ENCODE data around the gene CLPX.

The CLPX gene

DNA sequence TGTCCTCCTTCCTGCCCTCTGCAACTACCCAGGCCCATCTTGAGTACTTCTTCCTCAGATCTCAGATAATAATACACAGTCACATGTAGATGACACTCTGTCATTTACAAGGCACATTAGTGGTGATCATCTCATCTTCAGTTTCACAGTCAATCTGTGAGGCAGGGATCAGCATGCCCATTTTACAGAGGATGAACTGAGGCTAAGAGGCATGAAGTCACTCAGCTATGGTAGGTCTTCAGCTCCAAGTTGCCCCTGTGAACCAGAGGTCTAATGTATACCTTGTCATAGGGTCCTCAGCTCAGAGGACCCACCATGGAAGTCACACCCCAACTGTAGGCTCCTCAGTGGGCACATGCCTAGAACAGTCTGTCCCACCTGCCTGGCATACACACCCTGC is 30.4 kb upstream of the CLPX start:
- DNase-seq = no peak
- Histone ChIP-seq H3K9me3 (ENCODE audit: severe bottlenecking) (no peaks in the 10 kb centered on the region), H3K4me3 (ENCODE audit: low read depth, low read length) (no peak overlapping the region), H3K27me3 (ENCODE audit: insufficient read depth, low read depth, severe bottlenecking) (no peaks in the 10 kb centered on the region), H3K36me3 (no peaks in the 10 kb centered on the region), H3K27ac (no peak overlapping the region)
- TF ChIP-seq, protein P1, sequence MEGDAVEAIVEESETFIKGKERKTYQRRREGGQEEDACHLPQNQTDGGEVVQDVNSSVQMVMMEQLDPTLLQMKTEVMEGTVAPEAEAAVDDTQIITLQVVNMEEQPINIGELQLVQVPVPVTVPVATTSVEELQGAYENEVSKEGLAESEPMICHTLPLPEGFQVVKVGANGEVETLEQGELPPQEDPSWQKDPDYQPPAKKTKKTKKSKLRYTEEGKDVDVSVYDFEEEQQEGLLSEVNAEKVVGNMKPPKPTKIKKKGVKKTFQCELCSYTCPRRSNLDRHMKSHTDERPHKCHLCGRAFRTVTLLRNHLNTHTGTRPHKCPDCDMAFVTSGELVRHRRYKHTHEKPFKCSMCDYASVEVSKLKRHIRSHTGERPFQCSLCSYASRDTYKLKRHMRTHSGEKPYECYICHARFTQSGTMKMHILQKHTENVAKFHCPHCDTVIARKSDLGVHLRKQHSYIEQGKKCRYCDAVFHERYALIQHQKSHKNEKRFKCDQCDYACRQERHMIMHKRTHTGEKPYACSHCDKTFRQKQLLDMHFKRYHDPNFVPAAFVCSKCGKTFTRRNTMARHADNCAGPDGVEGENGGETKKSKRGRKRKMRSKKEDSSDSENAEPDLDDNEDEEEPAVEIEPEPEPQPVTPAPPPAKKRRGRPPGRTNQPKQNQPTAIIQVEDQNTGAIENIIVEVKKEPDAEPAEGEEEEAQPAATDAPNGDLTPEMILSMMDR (IDR thresholded peaks at IDR 0.05; ENCODE audit: low read depth, low read length) = no peak

DNA sequence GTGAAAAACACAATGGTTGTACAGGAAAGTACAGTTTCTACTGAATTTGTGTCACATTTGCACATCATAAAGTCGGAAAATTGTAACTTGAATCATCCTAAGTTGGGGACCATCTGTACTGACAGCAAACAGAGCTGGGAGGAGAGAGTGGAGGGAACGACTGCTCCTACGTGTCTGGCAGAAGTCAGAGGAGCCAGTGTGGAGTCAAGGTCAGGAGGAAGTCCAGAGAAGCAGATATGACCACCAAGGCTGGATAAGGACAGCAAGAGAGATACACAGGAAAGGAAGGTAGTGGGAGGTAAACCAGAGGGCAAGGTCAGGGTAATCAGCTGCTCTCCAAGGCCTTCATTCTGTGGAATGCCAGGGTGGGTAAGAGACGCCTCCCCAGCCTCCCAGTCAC is 28.9 kb upstream of the CLPX start:
- no peaks in the 10 kb centered on the region for H3K9me3 ChIP-seq (ENCODE audit: severe bottlenecking)
- no peaks in the 10 kb centered on the region for H3K27me3 ChIP-seq (ENCODE audit: insufficient read depth, low read depth, severe bottlenecking)
- H3K36me3 ChIP-seq = no peaks in the 10 kb centered on the region
- H3K27ac ChIP-seq = no peak overlapping the region
- TF ChIP-seq, protein P1 (IDR thresholded peaks at IDR 0.05; ENCODE audit: low read depth, low read length) = no peak
- no peak overlapping the region for H3K4me3 ChIP-seq (ENCODE audit: low read depth, low read length)
- no peak for DNase-seq

DNA sequence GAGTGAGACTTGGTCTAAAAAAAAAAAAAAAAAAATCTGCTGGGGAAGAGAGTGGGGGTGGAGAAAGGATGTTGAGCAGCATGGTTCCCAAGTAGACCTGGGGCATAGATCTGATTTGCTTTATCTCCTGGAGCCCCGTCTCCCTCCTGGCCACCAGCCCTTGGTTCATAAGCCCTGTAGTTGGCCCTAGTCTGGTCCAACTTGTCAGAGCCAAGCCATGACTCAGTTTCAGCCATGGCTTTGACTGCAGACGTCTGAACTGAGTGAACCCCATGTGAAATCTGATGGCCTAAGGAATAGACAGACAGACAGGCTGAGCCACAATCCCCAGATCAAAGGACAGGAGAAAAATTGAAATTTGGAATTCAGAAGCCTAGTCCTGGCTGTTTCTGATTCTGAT is 28.1 kb upstream of the CLPX start:
- H3K36me3 ChIP-seq = no peaks in the 10 kb centered on the region
- TF ChIP-seq, protein P1 (IDR thresholded peaks at IDR 0.05; ENCODE audit: low read depth, low read length) = no peak
- H3K9me3 ChIP-seq (ENCODE audit: severe bottlenecking) = no peaks in the 10 kb centered on the region
- no peaks in the 10 kb centered on the region for H3K27me3 ChIP-seq (ENCODE audit: insufficient read depth, low read depth, severe bottlenecking)
- no peak overlapping the region for H3K27ac ChIP-seq
- DNase-seq = no peak
- H3K4me3 ChIP-seq (ENCODE audit: low read depth, low read length) = no peak overlapping the region

DNA sequence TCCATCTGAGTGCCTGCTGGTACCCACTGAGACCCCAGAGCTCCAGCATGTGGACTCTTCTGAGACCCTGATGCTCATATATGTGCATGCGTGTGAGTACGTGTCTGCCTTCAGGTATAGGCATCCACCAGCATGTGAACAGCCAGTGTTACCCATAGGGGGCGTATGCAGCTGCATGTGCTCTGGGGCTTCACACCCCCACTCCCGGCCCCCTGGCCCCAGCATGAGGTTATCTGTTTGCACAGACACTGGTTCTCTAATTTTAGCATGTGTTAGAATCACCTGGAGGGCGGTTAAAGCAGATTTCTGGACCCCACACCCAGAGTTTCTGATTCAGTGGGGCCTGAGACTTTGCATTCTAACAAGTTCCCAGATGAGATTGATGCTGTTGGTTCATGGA is 27.0 kb upstream of the CLPX start:
- Histone ChIP-seq H3K36me3 (no peaks in the 10 kb centered on the region), H3K4me3 (ENCODE audit: low read depth, low read length) (no peak overlapping the region), H3K9me3 (ENCODE audit: severe bottlenecking) (no peaks in the 10 kb centered on the region), H3K27ac (no peak overlapping the region), H3K27me3 (ENCODE audit: insufficient read depth, low read depth, severe bottlenecking) (no peaks in the 10 kb centered on the region)
- TF ChIP-seq, protein P1 (IDR thresholded peaks at IDR 0.05; ENCODE audit: low read depth, low read length) = peak; percentile 89
- DNase-seq = peak; percentile 78

DNA sequence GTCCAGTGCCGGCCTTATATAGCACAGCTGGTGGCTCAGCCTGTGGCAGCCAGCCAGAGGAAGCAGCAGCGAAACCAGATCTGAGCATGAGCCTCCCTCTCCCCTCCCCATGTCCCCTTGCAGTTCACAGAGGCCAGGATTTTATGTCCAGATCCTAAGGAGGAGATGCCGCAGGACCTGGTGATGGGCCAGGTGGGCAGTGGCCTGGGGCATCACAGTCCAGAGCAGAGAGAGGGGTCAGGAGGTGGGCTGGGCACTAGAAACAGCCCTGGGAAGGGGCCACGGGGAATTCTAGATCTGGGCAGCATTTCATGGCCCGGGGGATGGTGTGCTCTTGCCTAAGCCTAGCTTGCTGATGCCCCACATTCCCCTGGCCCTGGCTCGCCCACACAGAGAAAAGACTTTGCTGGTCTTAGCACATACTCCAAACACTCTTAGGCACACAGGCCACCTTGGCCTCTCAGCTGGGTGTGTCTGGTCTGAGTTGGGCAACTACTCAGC is 26.4 kb upstream of the CLPX start:
- Histone ChIP-seq H3K9me3 (ENCODE audit: severe bottlenecking) (no peaks in the 10 kb centered on the region), H3K27ac (no peak overlapping the region), H3K27me3 (ENCODE audit: insufficient read depth, low read depth, severe bottlenecking) (no peaks in the 10 kb centered on the region), H3K4me3 (ENCODE audit: low read depth, low read length) (no peak overlapping the region), H3K36me3 (no peaks in the 10 kb centered on the region)
- no peak for DNase-seq
- TF ChIP-seq, protein P1 (IDR thresholded peaks at IDR 0.05; ENCODE audit: low read depth, low read length) = no peak

DNA sequence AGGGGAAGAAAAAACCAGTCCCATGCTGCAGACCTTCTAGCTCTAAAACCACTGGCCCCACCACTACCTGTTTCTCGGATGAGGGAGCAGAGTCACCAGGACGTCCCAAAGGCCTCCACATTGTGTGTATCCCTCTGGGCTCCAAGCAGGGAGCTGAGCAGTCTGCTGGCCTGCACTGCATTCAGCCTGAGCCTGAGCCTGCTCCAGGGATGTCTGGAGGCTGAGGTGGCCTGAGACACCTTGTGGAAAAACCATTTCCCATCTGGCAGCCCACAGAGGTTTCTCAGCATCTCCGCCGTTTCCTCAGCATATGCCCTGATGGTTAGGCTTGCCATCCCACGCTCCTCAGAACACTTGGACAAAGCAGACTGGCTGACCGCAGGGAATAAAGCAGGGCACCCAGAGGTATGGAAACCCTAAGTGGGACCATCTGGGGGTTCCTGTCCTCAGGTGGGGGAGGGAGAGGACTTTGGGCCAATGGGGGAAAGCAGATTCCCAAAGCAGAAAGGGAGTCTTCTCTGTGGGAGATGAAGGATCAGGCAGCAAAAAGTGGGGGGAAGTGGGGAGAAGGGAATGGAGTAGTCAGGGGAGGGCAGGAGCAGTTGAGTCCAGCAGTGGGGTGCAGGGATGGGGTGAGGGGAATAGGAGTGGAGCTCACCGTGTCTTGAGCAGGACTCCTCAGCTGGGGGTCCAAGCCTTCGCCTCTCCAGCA is 25.8 kb upstream of the CLPX start, which contains the start of gene CILP:
TSS of gene CILP (minus strand) at position 704 of the 712 bp plus-strand sequence. CDS start 1,718 bp downstream, outside the sequence.
- H3K4me3 ChIP-seq (ENCODE audit: low read depth, low read length) = no peak within 1 kb of the TSS
- no peak within 1 kb of the TSS for H3K27ac ChIP-seq
- no peaks in the 10 kb centered on the region for H3K36me3 ChIP-seq
- H3K27me3 ChIP-seq (ENCODE audit: insufficient read depth, low read depth, severe bottlenecking) = no peaks in the 10 kb centered on the region
- no peaks in the 10 kb centered on the region for H3K9me3 ChIP-seq (ENCODE audit: severe bottlenecking)
- TF ChIP-seq, protein P1 (IDR thresholded peaks at IDR 0.05; ENCODE audit: low read depth, low read length) = no peak
- no peak for DNase-seq

Measured in WERI-Rb-1 (cell line).